HCT116 (cell line): Measurements from ENCODE around the gene MTRFR. TPM values are rescaled to one million over a fixed set of nuclear protein-coding genes. Genes with fewer than 3 reads are reported as not detected.

Experiments used
- ATAC-seq: fragments of 200-7000 bp; cut with Tn5 transposase; 2 replicates; pipeline ENCODE4 v1.9.1; 2020; ENCODE audit warnings: mild to moderate bottlenecking, moderate library complexity
- BruUV-seq: library from RNA; stranded (reverse); fragments of 400-500 nt; replicated peaks from 2 replicates; lab custom pipeline; 2021; lab: Mats Ljungman, UMichigan
- CTCF ChIA-PET: fragments of 300-600 bp; sonication (Branson Sonifier 250); formaldehyde crosslinking; loops from one replicate; lab custom pipeline; 2021; ENCODE audit warnings: antibody characterized with exemption; lab: Charles Lee
- POLR2A ChIA-PET: fragments of 300-600, 350-600 bp; sonication (Branson Sonifier 250); formaldehyde crosslinking; loops from one replicate; lab custom pipeline; 2021; ENCODE audit warnings: antibody characterized with exemption; lab: Charles Lee
- RAD21 ChIA-PET, 2 experiments: fragments of 300-600 bp; sonication (Branson Sonifier 250); formaldehyde crosslinking; loops; one replicate each; lab custom pipeline; 2023; ENCODE audit warnings: low total read pairs in 2 of 2; ENCODE audit not compliant: uncharacterized antibody in 2 of 2, unreplicated experiment in 2 of 2, low non-redundant PET in 1 of 2; lab: Charles Lee
- DNase-seq: peaks from one replicate; pipeline ENCODE4 v3.0.0-alpha.2; 2010; ENCODE audit warnings: low read depth, low spot score
- H2AFZ ChIP-seq: fragments of 200-600 bp; shearing (Covaris generic), sonication (generic); 2 replicates; pipeline ENCODE4 v1.6.1; 2017; ENCODE audit warnings: low read depth, mixed run types, mixed read lengths, antibody characterized with exemption, low read length; ENCODE audit not compliant: poor library complexity, severe bottlenecking
- H3K27ac ChIP-seq: 2 replicates; pipeline ENCODE4 v1.5.1; 2012; ENCODE audit warnings: low read depth, low read length
- H3K27me3 ChIP-seq: fragments of 200-600 bp; sonication (generic); 2 replicates; pipeline ENCODE4 v1.6.1; 2016; ENCODE audit warnings: mixed run types, low read length, mixed read lengths; ENCODE audit not compliant: insufficient read depth
- H3K36me3 ChIP-seq, 2 experiments: fragments of 200-500 bp in 1 of 2; fragments of 200-600 bp in 1 of 2; sonication (Bioruptor generic) in 1 of 2; sonication (generic) in 1 of 2; 2 replicates each; pipeline versions ENCODE4 v1.5.1 to v1.6.1; 2014 to 2016; ENCODE audit warnings: low read length in 2 of 2, inconsistent platforms in 1 of 2, mixed read lengths in 1 of 2, mixed run types in 1 of 2; ENCODE audit not compliant: insufficient read depth in 2 of 2, control insufficient read depth in 1 of 2
- H3K4me1 ChIP-seq, 2 experiments: fragments of 200-600 bp in 1 of 2; sonication (generic) in 1 of 2; 2 replicates each; pipeline versions ENCODE4 v1.5.1 to v1.6.1; 2012 to 2017; ENCODE audit warnings: low read length in 2 of 2, inconsistent platforms in 1 of 2, mild to moderate bottlenecking in 1 of 2, mixed read lengths in 1 of 2, mixed run types in 1 of 2, moderate library complexity in 1 of 2; ENCODE audit not compliant: insufficient read depth in 2 of 2, control insufficient read depth in 1 of 2
- H3K4me2 ChIP-seq: fragments of 200-600 bp; sonication (generic); 2 replicates; pipeline ENCODE4 v1.6.1; 2017; ENCODE audit warnings: mixed run types, low read length, mixed read lengths
- H3K4me3 ChIP-seq, 2 experiments: fragments of 200-600 bp in 1 of 2; sonication (generic) in 1 of 2; replicated peaks in 1 of 2; 2 replicates each; pipeline ENCODE4 v1.5.1; 2011 to 2016; ENCODE audit warnings: low read length in 2 of 2, control low read depth in 1 of 2, low read depth in 1 of 2, mild to moderate bottlenecking in 1 of 2, mixed read lengths in 1 of 2, mixed run types in 1 of 2
- H3K79me2 ChIP-seq: fragments of 200-600 bp; sonication (generic); 2 replicates; pipeline ENCODE4 v1.6.1; 2017; ENCODE audit warnings: mild to moderate bottlenecking, mixed run types, low read length, moderate library complexity, mixed read lengths; ENCODE audit not compliant: insufficient read depth
- H3K9ac ChIP-seq: fragments of 200-600 bp; sonication (generic); 2 replicates; pipeline ENCODE4 v1.6.1; 2016; ENCODE audit warnings: low read length, mixed read lengths
- H3K9me2 ChIP-seq: fragments of 200-600 bp; sonication (generic), shearing (Covaris generic); 2 replicates; pipeline ENCODE4 v1.6.1; 2017; ENCODE audit warnings: mixed run types, mild to moderate bottlenecking, moderate library complexity; ENCODE audit not compliant: insufficient read depth
- H3K9me3 ChIP-seq, 2 experiments: fragments of 200-500 bp in 1 of 2; fragments of 200-600 bp in 1 of 2; sonication (Bioruptor generic) in 1 of 2; sonication (generic) in 1 of 2; 2 replicates each; pipeline ENCODE4 v1.6.1; 2014 to 2017; ENCODE audit warnings: low read length in 2 of 2, mixed read lengths in 2 of 2, inconsistent platforms in 1 of 2, low read depth in 1 of 2, mild to moderate bottlenecking in 1 of 2, mixed run types in 1 of 2, moderate library complexity in 1 of 2; ENCODE audit not compliant: control insufficient read depth in 1 of 2, insufficient read depth in 1 of 2
- H4K20me1 ChIP-seq: fragments of 200-600 bp; sonication (generic), shearing (Covaris generic); 2 replicates; pipeline ENCODE4 v1.6.1; 2017; ENCODE audit warnings: mixed run types, mild to moderate bottlenecking, moderate library complexity; ENCODE audit not compliant: insufficient read depth
- CBX3 ChIP-seq: IDR thresholded peaks from 2 replicates; pipeline ENCODE4 v1.6.1; 2012; ENCODE audit warnings: low read depth
- CTCF ChIP-seq, 3 experiments: fragments of 200-600 bp in 1 of 3; sonication (generic) in 1 of 3; IDR thresholded peaks in 2 of 3; conservative IDR thresholded peaks in 1 of 3; 2 replicates each; pipeline ENCODE4 v1.5.1; 2012 to 2017; ENCODE audit warnings: low read depth in 2 of 3, low read length in 2 of 3, antibody characterized with exemption in 1 of 3, borderline replicate concordance in 1 of 3, control low read depth in 1 of 3, mild to moderate bottlenecking in 1 of 3, mixed read lengths in 1 of 3, mixed run types in 1 of 3, moderate library complexity in 1 of 3; ENCODE audit not compliant: insufficient read depth in 1 of 3
- FOSL1 ChIP-seq: IDR thresholded peaks from 2 replicates; pipeline ENCODE4 v1.6.1; 2012; ENCODE audit warnings: low read depth
- RAD21 ChIP-seq: IDR thresholded peaks from 2 replicates; pipeline ENCODE4 v1.6.1; 2012; ENCODE audit warnings: low read depth, mild to moderate bottlenecking
- REST ChIP-seq: IDR thresholded peaks from 2 replicates; pipeline ENCODE4 v1.6.1; 2012; ENCODE audit warnings: low read depth
- SP1 ChIP-seq: IDR thresholded peaks from 2 replicates; pipeline ENCODE4 v1.6.1; 2012; ENCODE audit warnings: low read depth
- intact Hi-C: fragments of 100-400 bp; cut with micrococcal nuclease; formaldehyde crosslinking; loops from 2 replicates; pipeline ENCODE4 v1.10.0; 2022
- total RNA-seq: library from RNA; stranded (reverse); gene quantifications from one replicate; pipeline ENCODE4 v1.2.1, GENCODE V29; 2021; ENCODE audit not compliant: unreplicated experiment

MTRFR gene
- total RNA-seq, 1 experiment from 2014 or later: 27.0 TPM

GRCh38 chr12:123264642-123265041 is 31.4 kb downstream of the MTRFR start:
- BruUV-seq: no TSS peak
- H3K4me1 ChIP-seq: peaks cover 0 to under 1% of the 10 kb centered on the region in 2 experiments; a peak in 1 of 4 replicates
- no peak overlapping the region for H2AFZ ChIP-seq
- H3K9ac ChIP-seq: no peak overlapping the region
- no peak for DNase-seq
- no peak overlapping the region for H3K27ac ChIP-seq
- RAD21 ChIA-PET: interaction anchor here in 1 of 2 experiments (0.6 kb wide), 1 partner anchor 203 kb away, joined by 3 read pairs; no protein-coding TSS in a partner anchor
- H4K20me1 ChIP-seq: no peaks in the 10 kb centered on the region
- ATAC-seq: peak; percentile 70
- intact Hi-C loops: no loop called here
- no peaks in the 10 kb centered on the region for H3K9me3 ChIP-seq
- no peak overlapping the region for H3K4me2 ChIP-seq
- H3K79me2 ChIP-seq: peaks cover 46% of the 10 kb centered on the region
- H3K36me3 ChIP-seq: peaks cover 27 to 39% of the 10 kb centered on the region in 2 experiments
- H3K9me2 ChIP-seq: no peaks in the 10 kb centered on the region
- CTCF ChIA-PET: no interaction called here
- peak in 2 of 3 experiments; percentile 24 to 35; a peak in 2 of 6 replicates for TF ChIP-seq CTCF (IDR thresholded peaks at IDR 0.05 in 2 of 3, conservative IDR thresholded peaks at IDR 0.05 in 1 of 3; ENCODE audit: borderline replicate concordance in 1 of 3, insufficient read depth in 1 of 3, low read depth in 2 of 3, low read length in 2 of 3)
- peak; percentile 46; the same call in 1 of the 2 replicates for TF ChIP-seq RAD21
- TF ChIP-seq CBX3: no peak
- no peak for TF ChIP-seq REST
- TF ChIP-seq FOSL1: no peak
- TF ChIP-seq SP1: no peak
- H3K4me3 ChIP-seq: no peak overlapping the region
- no peaks in the 10 kb centered on the region for H3K27me3 ChIP-seq
- POLR2A ChIA-PET: no interaction called here
